OCI-LY1 (cell line): ENCODE results near the gene ZNF467.

Experiments
- EZH2 ChIP-seq: fragments of 200-600 bp; sonication (generic), shearing (Covaris generic); IDR thresholded peaks from 2 replicates; pipeline ENCODE4 v1.8.0; 2017; ENCODE audit warnings: borderline replicate concordance, mixed run types, mild to moderate bottlenecking, antibody characterized with exemption, low read length, moderate library complexity, mixed read lengths
- TF ChIP-seq, protein P1 (sequence below): fragments of 200-600 bp; sonication (generic), shearing (Covaris generic); IDR thresholded peaks from 2 replicates; pipeline ENCODE4 v1.5.1; 2017; ENCODE audit warnings: mild to moderate bottlenecking, antibody characterized with exemption, low read length, moderate library complexity, mixed read lengths

- TF ChIP-seq, protein P1, sequence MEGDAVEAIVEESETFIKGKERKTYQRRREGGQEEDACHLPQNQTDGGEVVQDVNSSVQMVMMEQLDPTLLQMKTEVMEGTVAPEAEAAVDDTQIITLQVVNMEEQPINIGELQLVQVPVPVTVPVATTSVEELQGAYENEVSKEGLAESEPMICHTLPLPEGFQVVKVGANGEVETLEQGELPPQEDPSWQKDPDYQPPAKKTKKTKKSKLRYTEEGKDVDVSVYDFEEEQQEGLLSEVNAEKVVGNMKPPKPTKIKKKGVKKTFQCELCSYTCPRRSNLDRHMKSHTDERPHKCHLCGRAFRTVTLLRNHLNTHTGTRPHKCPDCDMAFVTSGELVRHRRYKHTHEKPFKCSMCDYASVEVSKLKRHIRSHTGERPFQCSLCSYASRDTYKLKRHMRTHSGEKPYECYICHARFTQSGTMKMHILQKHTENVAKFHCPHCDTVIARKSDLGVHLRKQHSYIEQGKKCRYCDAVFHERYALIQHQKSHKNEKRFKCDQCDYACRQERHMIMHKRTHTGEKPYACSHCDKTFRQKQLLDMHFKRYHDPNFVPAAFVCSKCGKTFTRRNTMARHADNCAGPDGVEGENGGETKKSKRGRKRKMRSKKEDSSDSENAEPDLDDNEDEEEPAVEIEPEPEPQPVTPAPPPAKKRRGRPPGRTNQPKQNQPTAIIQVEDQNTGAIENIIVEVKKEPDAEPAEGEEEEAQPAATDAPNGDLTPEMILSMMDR = no peak
- TF ChIP-seq EZH2 = no peak
Observed at GRCh38 chr7:149778696-149779501, 5.5 kb upstream of the ZNF467 start.
